T47D (cell line): Measurements from ENCODE around the gene MAPK1.
A peak's percentile ranks its signal among the peaks of the same experiment; 100 is the strongest.
"Not testable (repeated sequence)": the region's sequence is repeated elsewhere in the genome, so short reads cannot be mapped to it uniquely, and the experiment has no call there.

Experiments
- DNase-seq, 2 experiments: peaks; one replicate each; pipeline versions ENCODE4 v3.0.0 to v3.0.0-alpha.2; 2011 to 2012; ENCODE audit warnings: low read depth in 1 of 2, low spot score in 1 of 2
- JUND ChIP-seq: IDR thresholded peaks from 2 replicates; pipeline ENCODE4 v1.6.1; 2012; ENCODE audit warnings: low read depth
- in situ Hi-C: cut with HindIII; loops from 2 replicates; pipeline ENCODE4 v1.10.0; 2016; ENCODE audit warnings: low sequenced_read_pairs, low pct_unique_long_range_greater_than_20kb

Gene MAPK1

DNA sequence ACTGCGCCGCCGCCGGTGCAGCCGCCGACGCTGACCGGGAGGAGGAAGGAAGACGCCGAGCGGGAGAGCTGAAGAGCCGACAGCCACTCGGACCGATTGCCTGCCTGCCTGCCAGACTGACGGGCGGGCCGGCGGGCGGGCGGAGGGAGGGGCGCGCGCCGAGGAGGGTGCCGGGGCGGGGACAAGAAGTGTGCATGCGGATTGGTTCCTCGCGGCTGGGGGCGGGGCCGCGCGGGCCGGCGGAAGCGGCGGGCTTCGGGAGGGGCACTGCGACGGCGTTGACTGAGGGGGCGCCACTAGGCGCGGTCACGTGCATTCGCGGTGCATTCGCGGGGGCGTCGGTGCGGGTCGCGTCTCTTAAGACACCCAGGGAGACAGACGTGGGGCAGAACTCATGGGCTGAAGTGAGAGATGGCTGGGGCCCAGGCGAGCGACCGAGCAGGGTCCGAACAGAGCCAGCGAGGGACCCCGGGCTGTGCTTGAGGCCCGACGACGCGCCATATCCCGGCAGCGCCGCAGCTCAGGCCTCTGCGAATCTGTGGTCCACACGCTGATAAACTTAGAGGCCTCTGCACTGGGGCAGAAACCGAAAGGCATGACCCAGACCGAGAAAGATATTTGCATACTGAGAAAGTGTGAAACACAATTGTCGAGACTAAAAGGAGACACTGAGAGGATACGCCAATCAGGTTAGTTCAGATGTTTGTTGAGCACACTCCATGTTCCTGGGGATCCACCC lies at the start of gene MAPK1:
TSS of gene MAPK1 (minus strand) at position 118 of the 739 bp plus-strand sequence. CDS start 205 bp downstream, outside the sequence.
- peak; percentile 60 to 85 for DNase-seq
- in situ Hi-C loops: no loop called here
- TF ChIP-seq JUND: no peak

DNA sequence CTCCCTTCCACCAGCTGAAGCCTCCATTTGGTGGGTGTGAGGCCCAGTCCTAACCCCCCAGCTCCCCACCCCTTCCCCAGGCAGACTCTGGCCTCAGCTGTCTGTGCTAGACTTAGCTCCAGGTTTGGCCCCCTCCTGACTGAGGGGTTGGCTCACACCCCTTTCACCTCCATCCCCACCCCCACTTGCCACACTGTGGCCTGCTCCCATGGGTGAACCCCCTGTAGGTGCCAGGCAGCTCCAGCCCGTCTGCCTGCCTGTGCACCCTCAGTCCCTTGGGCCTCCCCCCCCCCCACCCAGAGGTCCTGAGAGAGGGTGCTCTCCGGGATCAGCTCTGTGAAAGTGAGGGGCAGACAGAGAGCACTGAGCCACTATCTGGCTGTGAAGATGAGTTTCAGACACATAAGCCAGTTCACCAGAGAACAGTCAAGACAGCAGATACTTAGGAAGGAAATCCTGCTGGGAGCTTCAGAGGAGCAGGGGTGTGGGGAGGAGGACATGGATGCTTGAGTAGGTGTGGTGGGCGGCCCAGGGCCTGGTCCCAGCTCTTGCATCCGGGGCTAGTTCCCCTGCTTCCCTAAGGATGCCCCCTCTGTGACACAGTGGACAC lies 49.0 kb upstream of the MAPK1 start:
- DNase-seq: no peak
- no peak for TF ChIP-seq JUND
- in situ Hi-C loops: no loop called here

DNA sequence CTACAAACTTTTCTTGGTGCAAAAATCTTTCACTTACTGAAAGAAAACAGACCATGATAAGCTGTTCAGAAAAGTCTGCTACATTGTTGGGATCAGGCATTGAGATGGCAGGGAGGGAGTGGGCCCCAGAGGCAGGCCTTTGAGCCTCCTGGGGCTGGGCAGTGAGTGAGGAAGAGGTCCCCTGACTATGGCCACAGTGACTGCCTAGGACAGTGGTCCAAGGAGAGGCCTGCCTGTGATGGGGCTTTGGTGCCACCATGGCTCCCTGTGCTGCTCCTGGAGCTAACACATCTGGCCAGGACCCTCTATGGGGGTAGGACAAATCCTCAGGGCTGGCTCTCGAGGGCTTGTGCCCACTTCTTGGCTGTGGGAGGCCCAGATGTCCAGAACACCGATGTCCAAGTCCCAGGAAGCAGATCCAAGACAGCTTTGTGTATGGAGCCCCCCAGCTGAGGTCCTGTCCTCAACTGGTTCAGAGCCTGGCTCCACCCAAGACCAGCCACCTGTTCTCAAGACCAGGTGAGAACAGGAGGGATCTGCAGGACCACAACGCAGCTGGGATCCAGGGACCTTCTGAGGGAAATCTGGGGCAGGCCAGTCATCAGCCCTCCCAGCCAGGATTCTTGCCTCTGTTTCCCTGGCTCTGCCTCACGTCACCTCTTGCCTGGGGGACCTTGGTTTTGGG lies 48.3 kb upstream of the MAPK1 start:
- in situ Hi-C loops: no loop called here
- TF ChIP-seq JUND: no peak
- no peak for DNase-seq

DNA sequence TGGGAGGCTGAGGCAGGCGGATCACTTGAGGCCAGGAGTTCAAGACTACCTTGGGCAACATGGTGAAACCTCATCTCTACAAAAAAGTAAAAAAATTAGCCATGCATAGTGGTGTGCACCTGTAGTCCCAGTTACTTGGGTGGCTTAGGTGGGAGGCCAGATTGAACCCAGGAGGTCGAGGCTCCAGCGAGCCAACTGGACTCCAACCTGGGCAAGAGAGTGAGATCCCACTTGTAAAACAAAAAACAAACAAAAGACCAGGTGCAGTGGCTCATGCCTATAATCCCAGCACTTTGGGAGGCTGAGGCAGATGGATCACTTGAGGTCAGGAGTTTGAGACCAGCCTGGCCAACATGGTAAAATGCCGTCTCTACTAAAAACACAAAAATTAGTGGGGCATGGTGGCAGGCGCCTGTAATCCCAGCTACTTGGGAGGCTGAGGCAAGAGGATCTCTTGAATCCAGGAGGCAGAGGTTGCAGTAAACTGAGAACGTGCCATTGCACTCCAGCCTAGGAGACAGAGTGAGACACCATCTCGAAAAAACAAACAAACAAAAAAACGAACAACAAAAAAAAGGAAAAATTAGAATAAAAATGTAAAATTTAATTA lies 46.7 kb upstream of the MAPK1 start:
- DNase-seq: not testable (repeated sequence)

DNA sequence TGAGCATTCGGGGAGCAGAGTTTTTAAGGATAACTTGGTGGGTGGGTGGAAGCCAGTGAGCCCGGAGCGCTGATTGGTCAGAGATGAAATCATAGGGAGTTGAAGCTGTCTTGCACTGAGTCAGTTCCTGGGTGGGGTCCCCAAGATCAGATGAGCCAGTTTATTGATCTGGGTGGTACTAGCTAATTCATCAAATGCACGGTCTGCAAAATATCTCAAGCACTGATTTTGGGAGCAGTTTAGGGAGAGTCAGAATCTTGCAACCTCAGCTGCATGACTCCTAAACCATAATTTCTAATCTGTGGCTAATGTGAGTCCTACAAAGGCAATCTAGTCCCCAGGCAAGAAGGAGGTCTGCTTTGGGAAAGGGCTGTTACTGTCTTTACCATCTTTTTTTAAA lies 42.9 kb upstream of the MAPK1 start:
- DNase-seq, in situ Hi-C loops: not testable (repeated sequence)

More for the DNA sequence above, 46.7 kb upstream of the MAPK1 start:
- in situ Hi-C loops: not testable (repeated sequence)

DNA sequence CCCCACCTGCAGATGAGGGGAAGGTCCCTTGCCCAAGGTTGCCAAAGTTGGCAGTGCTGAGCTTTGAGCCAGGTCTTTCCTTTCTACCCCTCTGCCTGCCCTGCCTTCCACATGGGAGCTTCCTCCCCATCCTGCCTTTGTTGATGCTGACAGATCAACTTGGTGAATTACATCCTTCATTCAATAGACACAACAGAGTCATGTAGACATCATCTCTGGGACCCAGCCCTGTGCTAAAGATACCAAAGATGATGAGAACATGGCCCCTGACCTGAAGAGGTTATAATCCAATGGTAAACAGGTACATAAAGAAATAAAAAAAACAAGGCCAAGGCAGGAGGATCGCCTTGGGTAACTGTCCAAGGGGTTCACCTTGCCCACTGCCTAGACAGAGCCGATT lies 42.4 kb upstream of the MAPK1 start:
- no peak for DNase-seq
- TF ChIP-seq JUND: no peak
- in situ Hi-C loops: no loop called here

DNA sequence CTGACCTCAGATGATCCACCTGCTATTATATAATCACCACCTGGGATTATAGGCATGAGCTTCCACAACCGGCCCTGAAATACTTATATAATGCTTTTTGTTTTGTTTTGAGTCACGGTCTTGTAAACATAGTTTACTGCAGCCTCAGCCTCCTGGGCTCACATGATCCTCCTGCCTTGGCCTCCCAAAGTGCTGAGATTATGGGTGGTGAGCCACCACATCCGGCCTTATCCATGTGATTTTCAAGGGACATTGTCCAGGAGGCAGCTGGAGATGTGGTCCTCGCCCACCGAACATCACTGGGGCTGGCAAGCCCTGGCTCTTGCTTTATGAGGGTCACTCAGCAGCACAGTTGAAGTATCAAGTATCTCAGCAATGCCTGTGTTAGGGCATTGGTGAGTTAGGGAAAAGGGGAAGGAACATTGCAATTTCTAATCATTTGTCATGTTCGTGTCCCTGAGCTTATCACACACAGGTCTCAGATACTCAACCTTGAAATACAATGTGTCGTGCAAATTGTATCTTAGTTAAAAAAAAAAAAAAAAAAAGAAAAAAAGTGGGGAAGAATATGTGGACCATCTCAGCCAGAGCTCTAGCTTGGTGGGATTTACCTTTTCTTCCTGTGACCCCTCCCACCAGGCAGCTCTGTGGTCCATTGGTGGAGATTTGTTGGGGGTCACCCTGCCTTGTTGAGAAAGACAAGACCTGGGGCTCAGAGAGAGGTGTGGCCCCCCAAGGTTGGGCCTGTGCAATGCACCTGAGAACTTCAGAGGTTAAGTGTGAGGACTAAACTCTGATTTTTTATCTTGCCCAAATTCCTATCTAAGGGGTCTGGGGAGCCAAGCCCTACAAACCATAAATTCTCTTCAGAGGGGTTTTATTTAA lies 40.4 kb upstream of the MAPK1 start:
- no peak for TF ChIP-seq JUND
- in situ Hi-C loops: no loop called here
- no peak for DNase-seq

DNA sequence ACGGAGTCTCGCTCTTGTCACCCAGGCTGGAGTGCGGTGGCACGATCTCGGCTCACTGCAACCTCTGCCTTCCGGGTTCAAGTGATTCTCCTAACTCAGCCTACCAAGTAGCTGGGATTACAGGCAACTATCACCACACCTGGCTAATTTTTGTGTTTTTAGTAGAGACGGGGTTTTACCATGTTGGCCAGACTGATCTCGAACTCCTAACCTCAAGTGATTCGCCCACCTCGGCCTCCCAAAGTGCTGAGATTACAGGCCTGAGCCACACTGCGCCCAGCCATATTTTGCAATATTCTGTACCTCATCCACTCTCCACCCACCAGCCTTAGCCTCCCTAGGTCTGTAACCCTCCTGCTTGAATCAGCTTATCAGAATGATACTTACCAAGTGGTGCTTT lies 37.8 kb upstream of the MAPK1 start:
- in situ Hi-C loops, DNase-seq: not testable (repeated sequence)

DNA sequence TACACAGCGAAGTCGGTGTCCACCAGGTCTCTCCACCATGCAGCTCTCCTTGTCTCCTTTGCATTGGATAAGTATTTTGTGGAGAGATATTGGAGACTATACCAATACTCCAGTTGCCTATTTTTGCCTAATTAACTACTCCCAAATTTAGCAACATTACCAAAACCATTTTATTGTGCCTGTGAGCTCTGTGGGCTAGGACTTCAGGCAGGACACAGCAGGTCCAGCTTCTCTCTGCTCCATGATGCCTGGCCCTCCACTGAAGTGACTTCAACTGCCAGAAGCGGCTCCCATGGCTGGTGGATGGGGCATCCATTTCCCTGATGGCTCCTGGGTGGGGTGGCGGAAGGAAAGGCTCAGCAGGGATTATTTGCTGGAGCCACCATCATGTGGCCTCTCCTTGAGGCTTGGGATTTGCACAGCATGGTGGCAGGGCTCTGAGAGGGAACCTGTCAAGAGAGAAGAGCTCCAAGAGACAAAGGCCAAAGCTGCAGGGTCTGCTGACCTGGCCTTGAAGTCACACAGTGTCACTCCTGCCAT lies 36.9 kb upstream of the MAPK1 start:
- in situ Hi-C loops: no loop called here
- no peak for DNase-seq
- no peak for TF ChIP-seq JUND

DNA sequence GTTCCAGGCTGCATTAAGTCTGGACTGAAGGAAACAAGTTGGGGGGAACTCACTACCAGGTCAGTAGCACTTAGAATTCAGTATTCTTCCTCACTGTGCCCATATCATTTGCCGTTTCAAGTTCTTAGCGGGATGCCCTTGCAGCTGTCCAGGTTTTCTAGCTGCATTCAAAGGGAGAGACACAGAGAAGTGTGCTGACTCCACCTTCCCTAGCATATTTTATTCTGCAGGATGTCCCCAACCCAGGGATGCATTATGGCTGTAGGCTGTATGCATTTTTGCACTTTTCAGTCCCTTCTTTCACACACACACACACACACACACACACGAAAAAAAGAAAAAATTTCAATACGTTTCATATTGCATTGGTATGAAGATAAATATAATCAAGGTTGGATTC lies 35.8 kb upstream of the MAPK1 start:
- DNase-seq: no peak
- TF ChIP-seq JUND: no peak
- in situ Hi-C loops: no loop called here

DNA sequence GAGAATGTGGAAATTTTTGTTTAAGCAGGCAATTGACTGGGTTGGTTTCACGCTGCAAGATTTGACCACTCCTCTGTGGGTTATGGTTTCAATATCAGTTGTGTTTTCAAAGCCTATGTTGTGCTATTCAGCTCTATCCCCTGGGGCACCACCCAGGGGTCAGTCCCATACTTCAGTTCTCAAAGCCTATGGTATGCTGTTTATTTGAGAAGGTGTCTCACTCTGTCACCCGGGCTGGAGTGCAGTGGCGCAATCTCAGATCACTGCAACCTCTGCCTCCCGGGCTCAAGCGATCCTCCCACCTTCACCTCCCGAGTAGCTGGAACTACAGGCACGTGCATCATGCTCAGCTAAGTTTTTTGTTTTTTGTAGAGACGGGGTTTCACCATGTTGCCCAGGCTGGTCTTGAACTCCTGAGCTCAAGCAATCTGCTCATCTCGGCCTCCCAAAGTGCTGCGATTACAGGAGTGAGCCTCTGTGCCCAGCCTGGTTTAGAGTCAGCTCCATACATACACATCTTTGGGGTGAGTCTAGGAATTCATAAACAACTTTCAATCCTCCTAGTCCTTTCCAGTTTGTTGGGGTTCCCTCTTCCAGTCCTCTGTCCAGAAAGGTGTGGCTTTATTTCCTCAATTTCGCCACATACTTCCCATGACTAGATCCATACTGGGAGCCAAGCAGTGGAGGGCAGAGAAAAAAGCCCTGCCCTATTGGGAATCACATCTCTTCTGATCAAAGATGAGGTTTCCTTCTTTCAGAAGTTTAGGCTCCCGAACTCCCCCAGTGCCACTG lies 35.0 kb upstream of the MAPK1 start:
- in situ Hi-C loops: no loop called here
- DNase-seq: no peak
- no peak for TF ChIP-seq JUND
